NCI-H2081 treated with DMSO at 0.1 percent for 48 hours (cell line): ENCODE data around the gene C4B.

Experiments
- DNase-seq: peaks from one replicate; lab custom pipeline; 2025; lab: John Stamatoyannopoulos, UW

The C4B gene

GRCh38 chr6:32082478-32082877 is 67.9 kb downstream of the C4B start:
- no peak for DNase-seq

- no peak for DNase-seq
Measured at GRCh38 chr6:32082935-32083334, 68.3 kb downstream of the C4B start.

GRCh38 chr6:32083812-32084768 is 69.5 kb downstream of the C4B start:
- DNase-seq, result no peak

GRCh38 chr6:32084780-32085179 is 70.2 kb downstream of the C4B start:
- DNase-seq, result no peak
